Panc1 (cell line): ENCODE data around the gene GLG1. TPM values are rescaled to one million over a fixed set of nuclear protein-coding genes. Genes with fewer than 3 reads are reported as not detected.

Source experiments
- ATAC-seq: fragments of 200-7000 bp; cut with Tn5 transposase; 2 replicates; pipeline ENCODE4 v1.9.1; 2020; ENCODE audit warnings: mild to moderate bottlenecking, moderate library complexity
- BruUV-seq: library from RNA; stranded (reverse); fragments of 400-500 nt; replicated peaks from 2 replicates; lab custom pipeline; 2021; lab: Mats Ljungman, UMichigan
- CTCF ChIA-PET: fragments of 300-600 bp; sonication (Branson Sonifier 250); formaldehyde crosslinking; loops from one replicate; lab custom pipeline; 2022; ENCODE audit warnings: antibody characterized with exemption; lab: Charles Lee
- POLR2A ChIA-PET: fragments of 300-600 bp; sonication (Branson Sonifier 250); formaldehyde crosslinking; loops from one replicate; lab custom pipeline; 2022; ENCODE audit warnings: antibody characterized with exemption; lab: Charles Lee
- DNase-seq: peaks from one replicate; pipeline ENCODE4 v3.0.0-alpha.2; 2010; ENCODE audit warnings: low read depth, low spot score
- H3K27ac ChIP-seq: 2 replicates; pipeline ENCODE4 v1.5.1; 2011; ENCODE audit warnings: mild to moderate bottlenecking, low read length, inconsistent platforms
- H3K27me3 ChIP-seq: fragments of 200-500 bp; sonication (Bioruptor generic); 2 replicates; pipeline ENCODE4 v1.6.0; 2014; ENCODE audit warnings: low read length, inconsistent platforms; ENCODE audit not compliant: control insufficient read depth, insufficient read depth
- H3K36me3 ChIP-seq: fragments of 200-500 bp; sonication (Bioruptor generic); 2 replicates; pipeline ENCODE4 v1.5.1; 2014; ENCODE audit warnings: inconsistent platforms, mild to moderate bottlenecking, low read length, moderate library complexity; ENCODE audit not compliant: control insufficient read depth, insufficient read depth
- H3K4me1 ChIP-seq: 2 replicates; pipeline ENCODE4 v1.5.1; 2011; ENCODE audit warnings: inconsistent platforms, mild to moderate bottlenecking, low read length, moderate library complexity; ENCODE audit not compliant: control insufficient read depth, insufficient read depth
- H3K4me3 ChIP-seq, 2 experiments: 2 replicates each; pipeline ENCODE4 v1.5.1; 2011 to 2012; ENCODE audit warnings: low read depth in 2 of 2, low read length in 2 of 2, mild to moderate bottlenecking in 2 of 2, inconsistent platforms in 1 of 2, moderate library complexity in 1 of 2
- H3K9me3 ChIP-seq: fragments of 200-500 bp; sonication (Bioruptor generic); 2 replicates; pipeline ENCODE4 v1.5.1; 2014; ENCODE audit warnings: low read depth, mild to moderate bottlenecking, inconsistent platforms, low read length, moderate library complexity; ENCODE audit not compliant: control insufficient read depth, insufficient read depth
- CTCF ChIP-seq: fragments of 450-650 bp; IDR thresholded peaks from 2 replicates; pipeline ENCODE4 v1.5.1; 2017; ENCODE audit warnings: mild to moderate bottlenecking
- POLR2AphosphoS5 ChIP-seq: IDR thresholded peaks from 2 replicates; pipeline ENCODE4 v1.6.1; 2012; ENCODE audit warnings: mild to moderate bottlenecking, low read depth, low read length, moderate library complexity
- REST ChIP-seq, 2 experiments: IDR thresholded peaks; 2 replicates each; pipeline ENCODE4 v1.6.1; 2011 to 2012; ENCODE audit warnings: low read depth in 2 of 2, control low read depth in 1 of 2, low read length in 1 of 2, mild to moderate bottlenecking in 1 of 2, moderate library complexity in 1 of 2; ENCODE audit not compliant: insufficient read depth in 1 of 2
- SIN3A ChIP-seq: IDR thresholded peaks from 2 replicates; pipeline ENCODE4 v1.6.1; 2012; ENCODE audit warnings: low read depth, mild to moderate bottlenecking, low read length, moderate library complexity, borderline replicate concordance; ENCODE audit not compliant: insufficient read depth
- TCF7L2 ChIP-seq: IDR thresholded peaks from 2 replicates; pipeline ENCODE4 v1.6.1; 2011; ENCODE audit warnings: mild to moderate bottlenecking, low read depth, low read length, inconsistent platforms
- in situ Hi-C: cut with HindIII; loops from 2 replicates; pipeline ENCODE4 v1.10.0; 2016; ENCODE audit warnings: low sequenced_read_pairs, low pct_unique_long_range_greater_than_20kb
- intact Hi-C: fragments of 100-400 bp; cut with micrococcal nuclease; formaldehyde crosslinking; loops from one replicate; pipeline ENCODE4 v1.10.0; 2022; ENCODE audit not compliant: unreplicated experiment
- total RNA-seq: library from RNA; stranded (reverse); gene quantifications from one replicate; pipeline ENCODE4 v1.2.1, GENCODE V29; 2021; ENCODE audit not compliant: unreplicated experiment

Gene GLG1
- total RNA-seq, 1 experiment from 2014 or later = 75.9 TPM

GRCh38 chr16:74451951-74452758 lies 154.8 kb downstream of the GLG1 start:
- no peak overlapping the region for H3K4me3 ChIP-seq
- DNase-seq (no peak), ATAC-seq (no peak)
- TF ChIP-seq TCF7L2 (no peak), CTCF (no peak), SIN3A (no peak), POLR2AphosphoS5 (no peak), REST (IDR thresholded peaks at IDR 0.05; ENCODE audit: insufficient read depth in 1 of 2, low read depth in 2 of 2, low read length in 1 of 2) (no peak)
- no peaks in the 10 kb centered on the region for H3K27me3 ChIP-seq
- POLR2A ChIA-PET = no interaction called here
- no peak overlapping the region for H3K27ac ChIP-seq
- intact Hi-C loops = no loop called here
- TSS peak; percentile 36 for BruUV-seq
- H3K9me3 ChIP-seq = no peaks in the 10 kb centered on the region
- no peaks in the 10 kb centered on the region; the same call in none of the 2 replicates for H3K36me3 ChIP-seq
- in situ Hi-C loops = no loop called here
- no peaks in the 10 kb centered on the region for H3K4me1 ChIP-seq
- CTCF ChIA-PET = no interaction called here

GRCh38 chr16:74450967-74451760 lies 155.8 kb downstream of the GLG1 start:
- Histone ChIP-seq H3K27me3 (no peaks in the 10 kb centered on the region), H3K4me1 (no peaks in the 10 kb centered on the region), H3K36me3 (no peaks in the 10 kb centered on the region; the same call in none of the 2 replicates), H3K27ac (no peak overlapping the region), H3K4me3 (no peak overlapping the region), H3K9me3 (no peaks in the 10 kb centered on the region)
- DNase-seq (no peak), ATAC-seq (no peak)
- in situ Hi-C loops = no loop called here
- TF ChIP-seq TCF7L2 (no peak), SIN3A (no peak), CTCF (no peak), POLR2AphosphoS5 (no peak), REST (IDR thresholded peaks at IDR 0.05; ENCODE audit: insufficient read depth in 1 of 2, low read depth in 2 of 2, low read length in 1 of 2) (no peak)
- BruUV-seq = no TSS peak
- ChIA-PET POLR2A (no interaction called here), CTCF (no interaction called here)
- intact Hi-C loops = no loop called here
